PC-3 (cell line): Measurements from ENCODE around the gene ATP5MG. TPM values are rescaled to one million over a fixed set of nuclear protein-coding genes. Genes with fewer than 3 reads are reported as not detected.
A peak's percentile ranks its signal among the peaks of the same experiment; 100 is the strongest.

Experiments used
- ATAC-seq: fragments of 200-7000 bp; cut with Tn5 transposase; 2 replicates; pipeline ENCODE4 v1.9.1; 2020; ENCODE audit warnings: mild to moderate bottlenecking, moderate library complexity
- BruUV-seq: library from RNA; stranded (reverse); fragments of 400-500 nt; replicated peaks from 2 replicates; lab custom pipeline; 2021; lab: Mats Ljungman, UMichigan
- CTCF ChIA-PET: fragments of 300-600 bp; sonication (Branson Sonifier 250); formaldehyde crosslinking; loops from one replicate; lab custom pipeline; 2022; ENCODE audit warnings: antibody characterized with exemption; lab: Charles Lee
- POLR2A ChIA-PET: fragments of 300-600 bp; sonication (Branson Sonifier 250); formaldehyde crosslinking; loops from one replicate; lab custom pipeline; 2022; ENCODE audit warnings: antibody characterized with exemption; ENCODE audit not compliant: unreplicated experiment; lab: Charles Lee
- DNase-seq: peaks from one replicate; pipeline ENCODE4 v3.0.0-alpha.2; 2015
- H2AFZ ChIP-seq: fragments of 300-600 bp; sonication (generic); 2 replicates; pipeline ENCODE4 v1.6.0; 2016; ENCODE audit warnings: antibody characterized with exemption, low read length
- H3F3A ChIP-seq: fragments of 300-600 bp; sonication (generic); one replicate; pipeline ENCODE4 v1.6.0; 2017; ENCODE audit warnings: antibody characterized with exemption, low read length, control low read depth, mild to moderate bottlenecking; ENCODE audit not compliant: unreplicated experiment
- H3K27ac ChIP-seq: fragments of 300-600 bp; sonication (generic); 2 replicates; pipeline ENCODE4 v1.5.1; 2016; ENCODE audit warnings: mild to moderate bottlenecking, low read length
- H3K27me3 ChIP-seq: fragments of 300-600 bp; sonication (generic); 2 replicates; pipeline ENCODE4 v1.6.1; 2016; ENCODE audit warnings: low read length, mixed read lengths
- H3K36me3 ChIP-seq: fragments of 300-600 bp; sonication (generic); 2 replicates; pipeline ENCODE4 v1.6.1; 2016; ENCODE audit warnings: low read depth, mixed run types, low read length, mixed read lengths
- H3K4me1 ChIP-seq: fragments of 300-600 bp; sonication (generic); 2 replicates; pipeline ENCODE4 v1.5.1; 2016; ENCODE audit warnings: low read length; ENCODE audit not compliant: insufficient read depth
- H3K4me2 ChIP-seq: fragments of 300-600 bp; sonication (generic); 2 replicates; pipeline ENCODE4 v1.6.0; 2016; ENCODE audit warnings: low read length
- H3K4me3 ChIP-seq: fragments of 300-600 bp; sonication (generic); 2 replicates; pipeline ENCODE4 v1.5.1; 2016; ENCODE audit warnings: mild to moderate bottlenecking, low read length, mixed read lengths
- H3K79me2 ChIP-seq: fragments of 300-600 bp; sonication (generic); 2 replicates; pipeline ENCODE4 v1.6.1; 2017; ENCODE audit warnings: low read length, mixed read lengths
- H3K9ac ChIP-seq: fragments of 300-600 bp; sonication (generic); 2 replicates; pipeline ENCODE4 v1.6.0; 2016; ENCODE audit warnings: mild to moderate bottlenecking, low read length
- H3K9me2 ChIP-seq: fragments of 300-600 bp; sonication (generic); replicated peaks from 2 replicates; pipeline ENCODE4 v1.6.1; 2016; ENCODE audit warnings: mixed run types, low read length, mixed read lengths
- H3K9me3 ChIP-seq: fragments of 300-600 bp; sonication (generic); 2 replicates; pipeline ENCODE4 v1.6.1; 2016; ENCODE audit warnings: low read length, mixed read lengths
- H4K20me1 ChIP-seq: fragments of 300-600 bp; sonication (generic); 2 replicates; pipeline ENCODE4 v1.6.1; 2016; ENCODE audit warnings: low read length, mixed read lengths
- EZH2 ChIP-seq: fragments of 300-600 bp; sonication (generic); IDR thresholded peaks from one replicate; pipeline ENCODE4 v1.6.1; 2017; ENCODE audit warnings: antibody characterized with exemption, mild to moderate bottlenecking, low read length; ENCODE audit not compliant: unreplicated experiment
- EZH2phosphoT487 ChIP-seq: fragments of 300-600 bp; sonication (generic); IDR thresholded peaks from 2 replicates; pipeline ENCODE4 v1.6.1; 2018; ENCODE audit warnings: mild to moderate bottlenecking, antibody characterized with exemption, low read length, borderline replicate concordance
- intact Hi-C: fragments of 100-400 bp; cut with micrococcal nuclease; formaldehyde crosslinking; loops from 2 replicates; pipeline ENCODE4 v1.9.0; 2023
- total RNA-seq: library from RNA; depleted of rRNA; stranded (reverse); fragments of >200 nt; gene quantifications from 2 replicates; pipeline ENCODE4 v1.2.3, GENCODE V29; 2014
- TF ChIP-seq, protein P1 (sequence below): fragments of 300-600 bp; sonication (generic); conservative IDR thresholded peaks from 2 replicates; pipeline ENCODE4 v1.5.1; 2017; ENCODE audit warnings: antibody characterized with exemption, low read depth, mild to moderate bottlenecking, low read length

Gene ATP5MG
- total RNA-seq, 1 experiment from 2014 or later: 375 TPM

DNA sequence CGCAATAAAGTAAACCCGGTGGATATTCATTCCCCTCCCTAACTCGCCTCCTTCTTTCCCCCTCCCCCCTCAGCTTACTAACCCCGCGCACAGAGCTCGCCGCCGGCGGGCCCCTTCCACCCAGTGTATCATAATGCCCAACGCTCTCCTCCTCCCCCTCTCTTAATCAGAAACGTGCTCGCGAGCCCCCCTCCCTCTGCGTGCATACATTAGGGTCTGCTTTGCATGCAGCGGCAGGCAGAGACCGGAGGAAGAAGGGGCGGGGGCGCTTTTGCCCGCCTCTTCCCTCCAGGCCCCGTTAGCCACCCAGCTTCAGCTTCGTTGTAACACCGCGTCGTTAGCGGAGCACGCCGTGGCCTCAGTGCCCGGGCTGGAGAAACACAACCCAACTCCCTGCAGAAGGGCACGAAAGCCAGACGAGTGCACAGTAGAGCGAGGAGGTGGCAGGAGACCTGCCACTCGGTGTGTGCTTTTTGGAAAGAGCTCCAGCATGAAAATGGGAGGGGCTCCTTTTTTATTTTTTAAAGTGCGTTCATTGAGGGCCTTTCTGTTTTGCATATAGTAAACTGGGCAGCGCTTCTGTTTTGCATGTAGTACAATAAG is 34.0 kb downstream of the ATP5MG start:
- intact Hi-C loops: no loop called here
- ATAC-seq (peak; percentile 28), DNase-seq (peak; percentile 54)
- Histone ChIP-seq H3K79me2 (peaks cover 39% of the 10 kb centered on the region), H3K9me2 (no peaks in the 10 kb centered on the region), H3K4me2 (peak overlapping the region; percentile 99), H3K4me3 (peak overlapping the region; percentile 82), H3K9me3 (no peaks in the 10 kb centered on the region), H3K4me1 (peaks cover 30% of the 10 kb centered on the region), H4K20me1 (peaks cover 27% of the 10 kb centered on the region), H3K27me3 (no peaks in the 10 kb centered on the region), H2AFZ (peak overlapping the region; percentile 97), H3K27ac (peak overlapping the region; percentile 57), H3K36me3 (no peaks in the 10 kb centered on the region), H3F3A (no peaks in the 10 kb centered on the region), H3K9ac (peak overlapping the region; percentile 70)
- BruUV-seq: no TSS peak
- CTCF ChIA-PET: interaction anchor here (0.7 kb wide), 1 partner anchor 173 kb away, joined by 4 read pairs; no protein-coding TSS in a partner anchor
- no peak for TF ChIP-seq EZH2
- no peak for TF ChIP-seq EZH2phosphoT487
- TF ChIP-seq, protein P1, sequence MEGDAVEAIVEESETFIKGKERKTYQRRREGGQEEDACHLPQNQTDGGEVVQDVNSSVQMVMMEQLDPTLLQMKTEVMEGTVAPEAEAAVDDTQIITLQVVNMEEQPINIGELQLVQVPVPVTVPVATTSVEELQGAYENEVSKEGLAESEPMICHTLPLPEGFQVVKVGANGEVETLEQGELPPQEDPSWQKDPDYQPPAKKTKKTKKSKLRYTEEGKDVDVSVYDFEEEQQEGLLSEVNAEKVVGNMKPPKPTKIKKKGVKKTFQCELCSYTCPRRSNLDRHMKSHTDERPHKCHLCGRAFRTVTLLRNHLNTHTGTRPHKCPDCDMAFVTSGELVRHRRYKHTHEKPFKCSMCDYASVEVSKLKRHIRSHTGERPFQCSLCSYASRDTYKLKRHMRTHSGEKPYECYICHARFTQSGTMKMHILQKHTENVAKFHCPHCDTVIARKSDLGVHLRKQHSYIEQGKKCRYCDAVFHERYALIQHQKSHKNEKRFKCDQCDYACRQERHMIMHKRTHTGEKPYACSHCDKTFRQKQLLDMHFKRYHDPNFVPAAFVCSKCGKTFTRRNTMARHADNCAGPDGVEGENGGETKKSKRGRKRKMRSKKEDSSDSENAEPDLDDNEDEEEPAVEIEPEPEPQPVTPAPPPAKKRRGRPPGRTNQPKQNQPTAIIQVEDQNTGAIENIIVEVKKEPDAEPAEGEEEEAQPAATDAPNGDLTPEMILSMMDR: no peak
- POLR2A ChIA-PET: interaction anchor here (0.6 to 0.7 kb wide), 4 partner anchors 27 to 413 kb away, joined by 3 to 15 read pairs (median 10); no protein-coding TSS in a partner anchor

DNA sequence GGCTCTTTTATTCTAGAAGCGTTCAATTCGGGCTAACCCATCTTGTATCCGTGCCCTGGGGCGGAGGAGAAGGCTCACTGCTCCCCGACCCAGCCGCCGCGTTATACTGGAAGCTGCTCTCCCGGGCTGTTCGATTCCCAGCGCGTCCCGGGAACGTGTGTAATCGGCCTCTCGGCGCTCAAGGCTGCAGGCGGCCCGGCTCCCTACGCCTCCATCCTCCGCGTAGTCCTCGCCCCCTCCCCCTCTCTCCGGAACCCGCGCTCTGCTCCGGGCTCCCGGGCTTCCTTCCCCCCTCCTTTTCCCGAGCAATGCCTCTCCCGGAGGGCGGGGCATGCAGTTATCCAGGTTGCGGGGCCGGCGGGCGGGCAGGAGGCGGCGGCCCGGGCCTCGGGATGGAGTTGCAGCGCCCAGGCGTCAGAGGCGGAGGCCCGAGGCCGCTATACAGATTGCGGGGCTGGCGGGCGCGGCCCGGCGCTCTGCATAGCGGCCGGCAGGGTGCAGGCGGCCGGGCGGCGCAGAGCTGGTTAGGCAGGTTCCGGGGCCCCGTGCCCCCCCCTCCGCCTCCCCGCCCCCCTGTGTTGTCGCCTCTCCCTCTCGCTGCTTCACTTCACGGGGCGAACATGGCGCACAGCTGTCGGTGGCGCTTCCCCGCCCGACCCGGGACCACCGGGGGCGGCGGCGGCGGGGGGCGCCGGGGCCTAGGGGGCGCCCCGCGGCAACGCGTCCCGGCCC is 34.7 kb downstream of the ATP5MG start, which contains the start of gene KMT2A:
KMT2A (plus strand) TSS at position 600 of the 732 bp plus-strand sequence; CDS start at position 621, 21 bp downstream.
- H3K4me1 ChIP-seq: peaks cover 30% of the 10 kb centered on the region
- POLR2A ChIA-PET: interaction anchor here (0.6 kb wide), 1 partner anchor 34 kb away, joined by 3 read pairs; no protein-coding TSS in a partner anchor
- peak; percentile 63 for ATAC-seq
- CTCF ChIA-PET: interaction anchor here (0.6 kb wide), 2 partner anchors 133 to 159 kb away, joined by 3 to 7 read pairs; no protein-coding TSS in a partner anchor
- peak within 1 kb of the TSS; percentile 70 for H3K9ac ChIP-seq
- peak; percentile 99 for DNase-seq
- peaks cover 34% of the 10 kb centered on the region for H4K20me1 ChIP-seq
- peak within 1 kb of the TSS; percentile 97 for H2AFZ ChIP-seq
- peak within 1 kb of the TSS; percentile 82 for H3K4me3 ChIP-seq
- BruUV-seq: no TSS peak
- H3K79me2 ChIP-seq: peaks cover 45% of the 10 kb centered on the region
- no peaks in the 10 kb centered on the region for H3K36me3 ChIP-seq
- H3F3A ChIP-seq: no peaks in the 10 kb centered on the region
- H3K9me2 ChIP-seq: no peaks in the 10 kb centered on the region
- H3K27me3 ChIP-seq: no peaks in the 10 kb centered on the region
- TF ChIP-seq, protein P1: no peak
- no peak for TF ChIP-seq EZH2phosphoT487
- no peak for TF ChIP-seq EZH2
- peak within 1 kb of the TSS; percentile 99 for H3K4me2 ChIP-seq
- intact Hi-C loops: no loop called here
- H3K27ac ChIP-seq: peak within 1 kb of the TSS; percentile 57
- H3K9me3 ChIP-seq: no peaks in the 10 kb centered on the region
